Endothelial cell of umbilical vein (primary cell): ENCODE data around the gene GALNT10. TPM values are rescaled to one million over a fixed set of nuclear protein-coding genes. Genes with fewer than 3 reads are reported as not detected.

ENCODE experiments used
- BruUV-seq: library from RNA; stranded (reverse); fragments of 400-500 nt; replicated peaks from 2 replicates; lab custom pipeline; 2021; lab: Mats Ljungman, UMichigan
- CTCF ChIA-PET: fragments of 300-600, 350-600 bp; sonication (Branson Sonifier 250); formaldehyde crosslinking; loops from one replicate; lab custom pipeline; 2021; ENCODE audit warnings: antibody characterized with exemption, inconsistent platforms; lab: Charles Lee
- POLR2A ChIA-PET: fragments of 300-600, 350-600 bp; sonication (Branson Sonifier 250); formaldehyde crosslinking; loops from one replicate; lab custom pipeline; 2021; ENCODE audit warnings: antibody characterized with exemption, inconsistent platforms; lab: Charles Lee
- DNase-seq: peaks from one replicate; pipeline ENCODE4 v3.0.0-alpha.2; 2011; ENCODE audit warnings: low read depth, low spot score
- FAIRE-seq: peaks from 2 replicates; lab custom pipeline; 2011; peaks lifted over from hg19 to GRCh38; lab: Jason Lieb, UNC
- H2AFZ ChIP-seq: 2 replicates; pipeline ENCODE4 v1.6.0; 2012; ENCODE audit warnings: low read depth, low read length, control low read depth, inconsistent platforms
- H3K27ac ChIP-seq: 2 replicates; pipeline ENCODE4 v1.5.1; 2011; ENCODE audit warnings: low read depth, mild to moderate bottlenecking, control low read depth, low read length, moderate library complexity; ENCODE audit not compliant: insufficient read depth
- H3K27me3 ChIP-seq, 2 experiments: 2 replicates each; pipeline versions ENCODE4 v1.6.0 to v1.6.1; 2011; ENCODE audit warnings: low read length in 2 of 2, mixed read lengths in 1 of 2; ENCODE audit not compliant: control insufficient read depth in 2 of 2, insufficient read depth in 2 of 2
- H3K36me3 ChIP-seq, 2 experiments: 2 replicates in 1 of 2; 3 replicates in 1 of 2; pipeline ENCODE4 v1.5.1; 2011; ENCODE audit warnings: low read length in 2 of 2, mild to moderate bottlenecking in 1 of 2, moderate library complexity in 1 of 2; ENCODE audit not compliant: control insufficient read depth in 2 of 2, insufficient read depth in 2 of 2; ENCODE audit errors: extremely low read depth in 1 of 2
- H3K4me1 ChIP-seq: 3 replicates; pipeline ENCODE4 v1.5.1; 2011; ENCODE audit warnings: mild to moderate bottlenecking, low read length; ENCODE audit not compliant: control insufficient read depth, insufficient read depth; ENCODE audit errors: extremely low read depth
- H3K4me2 ChIP-seq: 2 replicates; pipeline ENCODE4 v1.6.1; 2011; ENCODE audit warnings: low read length, control low read depth, mixed read lengths; ENCODE audit not compliant: insufficient read depth
- H3K4me3 ChIP-seq, 3 experiments: fragments of 200-600 bp in 1 of 3; sonication (generic), shearing (Covaris generic) in 1 of 3; replicated peaks in 1 of 3; 2 replicates each; pipeline ENCODE4 v1.5.1; 2011 to 2016; ENCODE audit warnings: control low read depth in 3 of 3, low read length in 3 of 3, mild to moderate bottlenecking in 2 of 3, inconsistent platforms in 1 of 3, low read depth in 1 of 3, moderate library complexity in 1 of 3; ENCODE audit not compliant: insufficient read depth in 1 of 3
- H3K79me2 ChIP-seq: 2 replicates; pipeline ENCODE4 v1.6.0; 2012; ENCODE audit warnings: low read length, inconsistent platforms; ENCODE audit not compliant: control insufficient read depth, insufficient read depth
- H3K9ac ChIP-seq: replicated peaks from 2 replicates; pipeline ENCODE3; 2011; ENCODE audit warnings: low read length, control low read depth; ENCODE audit not compliant: insufficient read depth; ENCODE audit errors: extremely low read depth
- H3K9me1 ChIP-seq: replicated peaks from 3 replicates; pipeline ENCODE4 v1.6.0; 2011; ENCODE audit warnings: mild to moderate bottlenecking, low read length; ENCODE audit not compliant: control insufficient read depth, insufficient read depth; ENCODE audit errors: extremely low read depth
- H3K9me3 ChIP-seq: replicated peaks from 2 replicates; pipeline ENCODE4 v1.5.1; 2012; ENCODE audit warnings: low read length, inconsistent platforms; ENCODE audit not compliant: control insufficient read depth, insufficient read depth
- H4K20me1 ChIP-seq: replicated peaks from 2 replicates; pipeline ENCODE3; 2011; ENCODE audit warnings: mild to moderate bottlenecking, low read length; ENCODE audit not compliant: control insufficient read depth, insufficient read depth; ENCODE audit errors: extremely low read depth
- EZH2 ChIP-seq: IDR thresholded peaks from 2 replicates; pipeline ENCODE4 v1.6.1; 2012; ENCODE audit warnings: borderline replicate concordance, low read depth, mild to moderate bottlenecking, moderate library complexity, low read length, inconsistent platforms; ENCODE audit not compliant: severe bottlenecking
- FOS ChIP-seq: IDR thresholded peaks from 2 replicates; pipeline ENCODE4 v1.6.1; 2011; ENCODE audit warnings: mild to moderate bottlenecking, low read length, moderate library complexity, borderline replicate concordance; ENCODE audit not compliant: insufficient read depth
- GATA2 ChIP-seq: IDR thresholded peaks from 2 replicates; pipeline ENCODE4 v1.7.0; 2011; ENCODE audit warnings: low read depth, mild to moderate bottlenecking, moderate library complexity, mixed read lengths, low read length; ENCODE audit not compliant: insufficient read length, insufficient read depth
- JUN ChIP-seq: IDR thresholded peaks from 2 replicates; pipeline ENCODE4 v1.6.1; 2011; ENCODE audit warnings: borderline replicate concordance, low read depth; ENCODE audit not compliant: insufficient read length, insufficient read depth
- MYC ChIP-seq: IDR thresholded peaks from one replicate; pipeline ENCODE4 v1.6.1; 2011; ENCODE audit warnings: mild to moderate bottlenecking, low read depth, low read length
- POLR2A ChIP-seq: IDR thresholded peaks from 2 replicates; pipeline ENCODE4 v1.6.1; 2012; ENCODE audit warnings: low read depth, mild to moderate bottlenecking, control low read depth, low read length
- POLR2AphosphoS5 ChIP-seq: IDR thresholded peaks from 2 replicates; pipeline ENCODE4 v1.6.1; 2012; ENCODE audit warnings: low read depth, mild to moderate bottlenecking, control low read depth, low read length, moderate library complexity; ENCODE audit not compliant: insufficient read depth
- dilution Hi-C: fragments of 300-500 bp; cut with MboI; formaldehyde crosslinking; loops from one replicate; pipeline ENCODE4 v1.15.0; 2019; ENCODE audit warnings: low sequenced_read_pairs; ENCODE audit not compliant: extremely low pct_ligation_motif_present
- intact Hi-C: fragments of 100-400 bp; cut with micrococcal nuclease; formaldehyde crosslinking; loops from one replicate; pipeline ENCODE4 v1.10.0; 2022
- polyA plus RNA-seq, 4 experiments: library from polyadenylated mRNA; depleted of rRNA in 3 of 4; stranded (reverse) in 3 of 4; unstranded in 1 of 4; fragments of >200 nt; gene quantifications; 2 replicates each; pipeline versions ENCODE4 v1.2.1 to v1.2.3, GENCODE V29; 2011 to 2012; ENCODE audit warnings: missing spikeins in 1 of 4
- total RNA-seq: library from RNA; stranded (reverse); gene quantifications from 2 replicates; pipeline ENCODE4 v1.2.3, GENCODE V29; 2021
- TF ChIP-seq, protein P1 (sequence below), 2 donors: IDR thresholded peaks; 1 replicate in 1 of 2; 2 replicates in 1 of 2; pipeline ENCODE4 v1.5.1; 2011; ENCODE audit warnings: low read length in 2 of 2, mild to moderate bottlenecking in 2 of 2, moderate library complexity in 2 of 2, control low read depth in 1 of 2, inconsistent platforms in 1 of 2, low read depth in 1 of 2; ENCODE audit not compliant: insufficient read depth in 1 of 2; ENCODE audit errors: extremely low read depth in 1 of 2
- TF ChIP-seq, protein P2 (sequence below): IDR thresholded peaks from 2 replicates; pipeline ENCODE4 v1.6.1; 2011; ENCODE audit not compliant: insufficient read depth, insufficient read length

GALNT10 gene
- total and polyA plus RNA-seq, 2 donors (not counting 3 experiments of a cell fraction or from before 2014, with no cell fraction given) = 70.2 to 77.6 TPM

GRCh38 chr5:154465169-154465568 is 274.6 kb downstream of the GALNT10 start:
- FAIRE-seq = no peak
- intact Hi-C loops = no loop called here

GRCh38 chr5:154466147-154466546 is 275.6 kb downstream of the GALNT10 start:
- intact Hi-C loops = no loop called here
- no peaks in the 10 kb centered on the region for H3K79me2 ChIP-seq

More at GRCh38 chr5:154465169-154465568, 274.6 kb downstream of the GALNT10 start:
- Histone ChIP-seq H3K36me3 (no peaks in the 10 kb centered on the region), H3K27me3 (peaks cover 8 to 10% of the 10 kb centered on the region in 2 experiments), H2AFZ (no peak overlapping the region), H3K4me3 (no peak overlapping the region), H3K4me2 (no peak overlapping the region), H3K4me1 (no peaks in the 10 kb centered on the region), H3K9ac (no peak overlapping the region), H4K20me1 (no peaks in the 10 kb centered on the region), H3K79me2 (no peaks in the 10 kb centered on the region), H3K9me3 (no peaks in the 10 kb centered on the region), H3K9me1 (no peaks in the 10 kb centered on the region), H3K27ac (no peak overlapping the region)
- POLR2A ChIA-PET = no interaction called here
- BruUV-seq = no TSS peak
- dilution Hi-C loops = no loop called here
- CTCF ChIA-PET = interaction anchor here (2.2 to 2.5 kb wide), 3 partner anchors 43 to 393 kb away, joined by 9 to 11 read pairs (median 10); no protein-coding TSS in a partner anchor
- no peak for DNase-seq
- TF ChIP-seq, protein P1, sequence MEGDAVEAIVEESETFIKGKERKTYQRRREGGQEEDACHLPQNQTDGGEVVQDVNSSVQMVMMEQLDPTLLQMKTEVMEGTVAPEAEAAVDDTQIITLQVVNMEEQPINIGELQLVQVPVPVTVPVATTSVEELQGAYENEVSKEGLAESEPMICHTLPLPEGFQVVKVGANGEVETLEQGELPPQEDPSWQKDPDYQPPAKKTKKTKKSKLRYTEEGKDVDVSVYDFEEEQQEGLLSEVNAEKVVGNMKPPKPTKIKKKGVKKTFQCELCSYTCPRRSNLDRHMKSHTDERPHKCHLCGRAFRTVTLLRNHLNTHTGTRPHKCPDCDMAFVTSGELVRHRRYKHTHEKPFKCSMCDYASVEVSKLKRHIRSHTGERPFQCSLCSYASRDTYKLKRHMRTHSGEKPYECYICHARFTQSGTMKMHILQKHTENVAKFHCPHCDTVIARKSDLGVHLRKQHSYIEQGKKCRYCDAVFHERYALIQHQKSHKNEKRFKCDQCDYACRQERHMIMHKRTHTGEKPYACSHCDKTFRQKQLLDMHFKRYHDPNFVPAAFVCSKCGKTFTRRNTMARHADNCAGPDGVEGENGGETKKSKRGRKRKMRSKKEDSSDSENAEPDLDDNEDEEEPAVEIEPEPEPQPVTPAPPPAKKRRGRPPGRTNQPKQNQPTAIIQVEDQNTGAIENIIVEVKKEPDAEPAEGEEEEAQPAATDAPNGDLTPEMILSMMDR (IDR thresholded peaks at IDR 0.05; ENCODE audit: extremely low read depth in 1 of 2, insufficient read depth in 1 of 2, low read depth in 1 of 2, low read length in 2 of 2) = no peak
- TF ChIP-seq FOS = peak; percentile 20

More at GRCh38 chr5:154466147-154466546, 275.6 kb downstream of the GALNT10 start:
- Histone ChIP-seq H3K27me3 (peaks cover 18 to 19% of the 10 kb centered on the region in 2 experiments), H3K9me3 (no peaks in the 10 kb centered on the region), H3K9ac (no peak overlapping the region), H2AFZ (no peak overlapping the region), H3K36me3 (no peaks in the 10 kb centered on the region), H3K9me1 (no peaks in the 10 kb centered on the region), H3K4me3 (no peak overlapping the region), H3K4me1 (no peaks in the 10 kb centered on the region), H3K27ac (no peak overlapping the region), H4K20me1 (no peaks in the 10 kb centered on the region), H3K4me2 (no peak overlapping the region)
- BruUV-seq = no TSS peak
- dilution Hi-C loops = no loop called here
- POLR2A ChIA-PET = no interaction called here
- CTCF ChIA-PET = interaction anchor here (0.7 to 3.5 kb wide), 11 partner anchors 9 to 394 kb away, joined by 3 to 16 read pairs (median 9); partner anchors contain the start of genes GALNT10 and SAP30L
- TF ChIP-seq POLR2A (no peak), POLR2AphosphoS5 (no peak), FOS (no peak), EZH2 (no peak), JUN (no peak), GATA2 (no peak), MYC (no peak)
- TF ChIP-seq, protein P2, sequence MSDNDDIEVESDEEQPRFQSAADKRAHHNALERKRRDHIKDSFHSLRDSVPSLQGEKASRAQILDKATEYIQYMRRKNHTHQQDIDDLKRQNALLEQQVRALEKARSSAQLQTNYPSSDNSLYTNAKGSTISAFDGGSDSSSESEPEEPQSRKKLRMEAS = no peak
- TF ChIP-seq, protein P1 (IDR thresholded peaks at IDR 0.05; ENCODE audit: extremely low read depth in 1 of 2, insufficient read depth in 1 of 2, low read depth in 1 of 2, low read length in 2 of 2) = no peak
- FAIRE-seq (no peak), DNase-seq (no peak)
